SH-SY5Y (cell line): Measurements from ENCODE around the gene ITPR1.

Source experiments
- GATA2 ChIP-seq: IDR thresholded peaks from 2 replicates; pipeline ENCODE4 v1.6.1; 2011; ENCODE audit warnings: mild to moderate bottlenecking, low read depth, low read length
- GATA3 ChIP-seq: IDR thresholded peaks from 2 replicates; pipeline ENCODE4 v1.6.1; 2011; ENCODE audit warnings: low read depth, mild to moderate bottlenecking, low read length, moderate library complexity

DNA sequence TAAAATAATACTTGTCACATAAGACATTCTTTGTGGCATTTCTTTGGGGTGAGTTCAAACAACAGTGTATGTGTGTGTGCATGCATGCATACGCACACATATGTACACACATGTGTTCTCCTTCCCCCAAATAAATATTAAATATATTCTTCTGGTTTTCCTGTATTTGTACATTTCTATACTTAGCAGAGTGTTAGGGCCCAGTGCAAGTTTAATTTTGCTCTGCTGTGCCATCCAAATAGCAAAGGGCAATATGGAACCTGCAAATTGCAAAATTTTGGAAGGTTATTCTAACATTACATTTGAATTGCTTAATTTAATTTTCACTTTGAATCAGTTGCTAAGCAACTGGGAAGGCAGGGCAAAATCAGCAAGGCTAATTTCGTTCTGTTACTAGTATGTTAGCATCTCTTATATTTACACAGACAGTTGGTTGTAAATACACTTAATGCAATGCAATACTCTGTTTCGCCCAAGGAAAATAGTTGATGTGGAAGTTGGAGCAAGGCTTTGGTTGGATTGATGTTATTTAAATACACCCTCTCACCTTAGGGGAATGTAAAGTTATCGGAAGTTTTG lies 130.4 kb downstream of the ITPR1 start:
- TF ChIP-seq GATA3 (no peak), GATA2 (no peak)
